ENCODE results near the gene SPOCK1.

Gene SPOCK1

GRCh38 chr5:137272831-137273230 lies 226.3 kb downstream of the SPOCK1 start:
- DNase-seq (ENCODE audit: low read depth): no peak
- no peak overlapping the region for H3K4me3 ChIP-seq (ENCODE audit: low read depth, low read length)
- TF ChIP-seq CTCF (IDR thresholded peaks at IDR 0.05; ENCODE audit: control insufficient read depth, extremely low read depth, insufficient read depth): no peak

GRCh38 chr5:137269946-137270345 lies 229.2 kb downstream of the SPOCK1 start:
- no peak for DNase-seq (ENCODE audit: low read depth)
- TF ChIP-seq CTCF (IDR thresholded peaks at IDR 0.05; ENCODE audit: control insufficient read depth, extremely low read depth, insufficient read depth): no peak
- H3K4me3 ChIP-seq (ENCODE audit: low read depth, low read length): no peak overlapping the region

GRCh38 chr5:137269274-137269673 lies 229.9 kb downstream of the SPOCK1 start:
- no peak for TF ChIP-seq CTCF (IDR thresholded peaks at IDR 0.05; ENCODE audit: control insufficient read depth, extremely low read depth, insufficient read depth)
- no peak overlapping the region for H3K4me3 ChIP-seq (ENCODE audit: low read depth, low read length)
- DNase-seq (ENCODE audit: low read depth): no peak

- no peak for TF ChIP-seq CTCF (IDR thresholded peaks at IDR 0.05; ENCODE audit: control insufficient read depth, extremely low read depth, insufficient read depth)
- no peak for DNase-seq (ENCODE audit: low read depth)
- no peak overlapping the region for H3K4me3 ChIP-seq (ENCODE audit: low read depth, low read length)
Observed at GRCh38 chr5:137268646-137269045, 230.5 kb downstream of the SPOCK1 start.

- no peak for DNase-seq (ENCODE audit: low read depth)
- TF ChIP-seq CTCF (IDR thresholded peaks at IDR 0.05; ENCODE audit: control insufficient read depth, extremely low read depth, insufficient read depth): no peak
- no peak overlapping the region for H3K4me3 ChIP-seq (ENCODE audit: low read depth, low read length)
Observed at GRCh38 chr5:137266186-137266585, 232.9 kb downstream of the SPOCK1 start.

DNA sequence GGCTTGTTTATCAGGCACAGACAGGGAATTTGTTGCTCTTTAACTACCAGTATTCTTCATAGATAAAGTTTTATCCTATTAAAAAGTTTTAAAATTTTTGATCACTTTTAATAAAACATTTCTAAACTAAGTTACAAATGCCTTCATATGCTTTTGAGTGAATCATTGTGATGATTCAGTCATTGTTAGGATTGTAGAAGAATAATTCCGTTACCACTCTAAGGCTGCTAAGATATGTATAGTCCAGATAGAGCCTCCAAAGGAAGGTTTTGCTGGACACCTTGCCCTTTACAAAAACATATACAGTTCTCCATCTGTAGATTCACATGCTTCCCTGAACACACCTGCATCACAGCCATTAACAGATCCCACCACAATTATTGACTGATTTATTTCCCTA lies 233.7 kb downstream of the SPOCK1 start:
- no peak overlapping the region for H3K4me3 ChIP-seq (ENCODE audit: low read depth, low read length)
- DNase-seq (ENCODE audit: low read depth): no peak
- TF ChIP-seq CTCF (IDR thresholded peaks at IDR 0.05; ENCODE audit: control insufficient read depth, extremely low read depth, insufficient read depth): no peak

DNA sequence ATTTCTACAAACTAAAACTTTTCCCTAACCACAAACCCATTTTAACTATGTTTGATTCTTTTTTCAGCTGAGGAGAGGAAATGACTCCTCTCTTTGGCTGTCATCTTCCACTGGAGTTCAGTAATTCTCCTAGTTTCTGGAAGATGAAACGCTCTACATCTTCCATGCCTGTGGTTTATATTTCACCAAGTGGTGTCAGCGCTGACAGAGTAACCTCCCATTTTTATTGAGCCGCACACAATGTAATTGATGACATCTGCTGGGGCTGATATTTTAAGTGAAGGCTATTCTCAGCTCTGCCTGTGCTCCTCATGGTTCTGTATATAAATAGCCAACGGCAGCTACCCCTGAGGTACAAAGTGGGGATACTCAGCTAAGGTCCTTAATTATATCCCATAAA lies 234.6 kb downstream of the SPOCK1 start:
- no peak for DNase-seq (ENCODE audit: low read depth)
- TF ChIP-seq CTCF (IDR thresholded peaks at IDR 0.05; ENCODE audit: control insufficient read depth, extremely low read depth, insufficient read depth): no peak
- H3K4me3 ChIP-seq (ENCODE audit: low read depth, low read length): no peak overlapping the region
